ENCODE results near the gene TMPRSS6.

The TMPRSS6 gene

DNA sequence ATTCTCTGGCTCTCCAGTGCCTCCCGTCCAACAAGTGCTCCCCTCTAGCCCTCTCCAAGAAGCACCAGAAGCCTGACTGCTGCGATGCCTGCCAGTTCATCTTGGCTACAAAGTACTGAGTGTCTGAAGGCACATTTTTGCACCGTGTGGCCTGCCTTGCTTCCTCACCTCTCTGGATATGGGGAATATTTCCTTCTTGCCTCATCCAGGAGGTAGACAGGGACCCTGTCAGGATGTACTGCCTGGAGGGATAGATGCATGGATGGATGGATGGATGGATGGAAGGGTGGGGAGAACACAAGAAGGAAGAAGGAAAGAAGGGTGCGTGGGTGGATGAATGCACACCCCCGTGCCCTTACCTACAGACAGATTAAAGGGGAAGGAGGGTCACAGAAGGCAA is 30.4 kb downstream of the TMPRSS6 start:
- no peaks in the 10 kb centered on the region for H3K9me2 ChIP-seq (replicated peaks; ENCODE audit: insufficient read depth, low read length)
- no peak overlapping the region for H3K9ac ChIP-seq (ENCODE audit: low read length)
- no peaks in the 10 kb centered on the region for H3F3A ChIP-seq (ENCODE audit: insufficient read depth)
- H3K36me3 ChIP-seq (ENCODE audit: low read length), result no peaks in the 10 kb centered on the region
- no peak overlapping the region for H3K4me2 ChIP-seq (ENCODE audit: low read depth, low read length, poor library complexity, severe bottlenecking)
- no peak overlapping the region for H2AFZ ChIP-seq (ENCODE audit: low read depth, low read length, severe bottlenecking)
- no peaks in the 10 kb centered on the region for H3K79me2 ChIP-seq (ENCODE audit: insufficient read depth, low read length)
- H3K27me3 ChIP-seq (ENCODE audit: low read length), result no peaks in the 10 kb centered on the region
- H3K9me3 ChIP-seq (ENCODE audit: insufficient read depth, low read length), result no peaks in the 10 kb centered on the region
- no peak overlapping the region for H3K27ac ChIP-seq (ENCODE audit: low read depth, low read length)
- no peaks in the 10 kb centered on the region for H4K20me1 ChIP-seq (ENCODE audit: low read depth, low read length)
- H3K4me3 ChIP-seq (ENCODE audit: insufficient read depth, low read length, poor library complexity, severe bottlenecking), result no peak overlapping the region
- no peak for TF ChIP-seq EZH2phosphoT487 (conservative IDR thresholded peaks at IDR 0.05; ENCODE audit: low read length)
- TF ChIP-seq, protein P1, sequence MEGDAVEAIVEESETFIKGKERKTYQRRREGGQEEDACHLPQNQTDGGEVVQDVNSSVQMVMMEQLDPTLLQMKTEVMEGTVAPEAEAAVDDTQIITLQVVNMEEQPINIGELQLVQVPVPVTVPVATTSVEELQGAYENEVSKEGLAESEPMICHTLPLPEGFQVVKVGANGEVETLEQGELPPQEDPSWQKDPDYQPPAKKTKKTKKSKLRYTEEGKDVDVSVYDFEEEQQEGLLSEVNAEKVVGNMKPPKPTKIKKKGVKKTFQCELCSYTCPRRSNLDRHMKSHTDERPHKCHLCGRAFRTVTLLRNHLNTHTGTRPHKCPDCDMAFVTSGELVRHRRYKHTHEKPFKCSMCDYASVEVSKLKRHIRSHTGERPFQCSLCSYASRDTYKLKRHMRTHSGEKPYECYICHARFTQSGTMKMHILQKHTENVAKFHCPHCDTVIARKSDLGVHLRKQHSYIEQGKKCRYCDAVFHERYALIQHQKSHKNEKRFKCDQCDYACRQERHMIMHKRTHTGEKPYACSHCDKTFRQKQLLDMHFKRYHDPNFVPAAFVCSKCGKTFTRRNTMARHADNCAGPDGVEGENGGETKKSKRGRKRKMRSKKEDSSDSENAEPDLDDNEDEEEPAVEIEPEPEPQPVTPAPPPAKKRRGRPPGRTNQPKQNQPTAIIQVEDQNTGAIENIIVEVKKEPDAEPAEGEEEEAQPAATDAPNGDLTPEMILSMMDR (IDR thresholded peaks at IDR 0.05; ENCODE audit: insufficient read depth, low read length, poor library complexity, severe bottlenecking), result no peak

DNA sequence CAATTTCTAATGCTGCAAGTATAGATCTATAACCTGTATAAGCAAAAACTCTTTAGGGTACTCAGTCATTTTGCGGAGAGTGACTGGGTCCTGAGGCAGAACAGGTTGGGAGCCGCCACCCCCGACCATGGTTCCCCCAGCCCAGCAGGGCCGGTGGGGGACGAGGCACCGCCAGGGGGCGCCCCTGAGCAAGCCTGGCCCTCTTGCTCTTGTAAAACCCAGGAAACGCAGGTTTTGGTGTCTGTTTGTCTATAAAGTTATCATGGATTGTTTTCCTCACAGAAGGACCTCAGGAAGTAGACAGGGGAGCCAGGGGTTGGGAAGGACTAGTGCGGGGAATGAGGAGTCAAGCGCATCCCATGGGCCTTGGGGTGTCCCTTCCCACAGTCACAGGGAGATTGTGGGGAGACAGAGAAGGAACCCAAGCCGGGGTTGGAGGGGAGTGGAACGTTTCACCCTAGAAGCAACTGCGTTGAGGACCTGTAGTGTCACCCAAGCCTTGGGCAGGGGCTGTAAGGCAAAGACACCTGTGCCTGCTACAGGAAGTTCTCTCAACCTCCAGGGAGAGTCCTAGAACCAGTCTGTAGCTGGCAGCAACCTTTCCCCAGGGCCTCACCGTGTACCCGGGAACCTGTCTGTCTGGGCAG is 31.6 kb downstream of the TMPRSS6 start:
- H3K27me3 ChIP-seq (ENCODE audit: low read length), result no peaks in the 10 kb centered on the region
- H3K79me2 ChIP-seq (ENCODE audit: insufficient read depth, low read length), result no peaks in the 10 kb centered on the region
- H2AFZ ChIP-seq (ENCODE audit: low read depth, low read length, severe bottlenecking), result no peak overlapping the region
- H3F3A ChIP-seq (ENCODE audit: insufficient read depth), result no peaks in the 10 kb centered on the region
- TF ChIP-seq EZH2phosphoT487 (conservative IDR thresholded peaks at IDR 0.05; ENCODE audit: low read length), result 0 out of 2 replicates have a peak, but pooled peaks have one; percentile 61
- TF ChIP-seq, protein P1 (IDR thresholded peaks at IDR 0.05; ENCODE audit: insufficient read depth, low read length, poor library complexity, severe bottlenecking), result peak; percentile 98
- no peak overlapping the region for H3K9ac ChIP-seq (ENCODE audit: low read length)
- no peaks in the 10 kb centered on the region for H3K36me3 ChIP-seq (ENCODE audit: low read length)
- H3K4me2 ChIP-seq (ENCODE audit: low read depth, low read length, poor library complexity, severe bottlenecking), result no peak overlapping the region
- no peaks in the 10 kb centered on the region for H3K9me3 ChIP-seq (ENCODE audit: insufficient read depth, low read length)
- H3K9me2 ChIP-seq (replicated peaks; ENCODE audit: insufficient read depth, low read length), result no peaks in the 10 kb centered on the region
- no peaks in the 10 kb centered on the region for H4K20me1 ChIP-seq (ENCODE audit: low read depth, low read length)
- H3K27ac ChIP-seq (ENCODE audit: low read depth, low read length), result no peak overlapping the region
- H3K4me3 ChIP-seq (ENCODE audit: insufficient read depth, low read length, poor library complexity, severe bottlenecking), result no peak overlapping the region

DNA sequence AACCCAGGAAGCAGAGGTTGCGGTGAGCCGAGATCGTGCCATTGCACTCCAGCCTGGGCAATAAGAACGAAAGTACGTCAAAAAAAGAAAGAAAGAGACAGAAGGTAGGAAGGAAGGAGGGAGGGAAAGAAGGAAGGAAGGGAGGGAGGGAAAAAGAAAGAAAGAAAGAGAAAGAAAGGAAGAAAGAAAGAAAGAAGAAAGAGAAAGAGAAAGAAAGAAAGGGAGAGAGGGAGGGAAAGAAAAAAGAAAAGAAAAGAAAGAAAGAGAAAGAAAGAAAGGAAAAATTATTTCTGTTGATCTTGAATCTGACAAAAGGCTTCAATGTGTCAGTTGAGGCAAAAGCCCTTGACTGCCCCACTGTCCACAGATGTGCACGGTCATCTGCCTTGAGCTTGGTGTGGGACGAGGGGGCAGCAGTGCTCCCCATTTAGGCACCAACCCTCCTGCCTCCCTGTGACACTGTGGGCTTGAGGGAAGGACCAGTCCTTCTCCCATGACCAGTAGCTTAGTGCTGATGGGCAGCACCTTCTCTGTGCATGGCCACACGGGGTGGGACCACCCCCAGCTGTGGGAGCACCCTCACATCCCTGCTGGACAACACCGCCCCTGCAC is 33.6 kb downstream of the TMPRSS6 start:
- Histone ChIP-seq H2AFZ (ENCODE audit: low read depth, low read length, severe bottlenecking) (no peak overlapping the region), H3F3A (ENCODE audit: insufficient read depth) (no peaks in the 10 kb centered on the region), H4K20me1 (ENCODE audit: low read depth, low read length) (no peaks in the 10 kb centered on the region), H3K4me3 (ENCODE audit: insufficient read depth, low read length, poor library complexity, severe bottlenecking) (no peak overlapping the region), H3K4me2 (ENCODE audit: low read depth, low read length, poor library complexity, severe bottlenecking) (no peak overlapping the region), H3K27ac (ENCODE audit: low read depth, low read length) (no peak overlapping the region), H3K27me3 (ENCODE audit: low read length) (no peaks in the 10 kb centered on the region), H3K9me2 (replicated peaks; ENCODE audit: insufficient read depth, low read length) (no peaks in the 10 kb centered on the region), H3K9me3 (ENCODE audit: insufficient read depth, low read length) (no peaks in the 10 kb centered on the region), H3K79me2 (ENCODE audit: insufficient read depth, low read length) (no peaks in the 10 kb centered on the region), H3K36me3 (ENCODE audit: low read length) (no peaks in the 10 kb centered on the region), H3K9ac (ENCODE audit: low read length) (no peak overlapping the region)
- no peak for TF ChIP-seq EZH2phosphoT487 (conservative IDR thresholded peaks at IDR 0.05; ENCODE audit: low read length)
- TF ChIP-seq, protein P1 (IDR thresholded peaks at IDR 0.05; ENCODE audit: insufficient read depth, low read length, poor library complexity, severe bottlenecking), result no peak

Data from SU-DHL-6 (cell line).